Natural killer cell (primary cell): Measurements from ENCODE around the gene TMEM184C. TPM values are rescaled to one million over a fixed set of nuclear protein-coding genes. Genes with fewer than 3 reads are reported as not detected.

ENCODE experiments used
- ATAC-seq, 3 donors: fragments of 150-1000 bp in 2 of 3; fragments of 200-7000 bp in 1 of 3; cut with Tn5 transposase; 1 replicate in 1 of 3; 2 replicates in 2 of 3; pipeline ENCODE4 v1.10.0; 2021; ENCODE audit warnings: mild to moderate bottlenecking in 2 of 3, moderate library complexity in 2 of 3
- DNase-seq, 2 donors: peaks; one replicate each; pipeline versions ENCODE4 v3.0.0 to v3.0.0-alpha.2; 2013 to 2021; ENCODE audit warnings: mixed read lengths in 1 of 2
- H3K27ac ChIP-seq: one replicate; pipeline ENCODE4 v1.5.1; 2013; ENCODE audit warnings: mild to moderate bottlenecking, low read length
- H3K27me3 ChIP-seq: one replicate; pipeline ENCODE4 v1.6.1; 2013; ENCODE audit warnings: low read length; ENCODE audit not compliant: control insufficient read depth, insufficient read depth
- H3K36me3 ChIP-seq: one replicate; pipeline ENCODE4 v1.6.1; 2013; ENCODE audit warnings: low read length; ENCODE audit not compliant: control insufficient read depth, insufficient read depth
- H3K4me1 ChIP-seq: one replicate; pipeline ENCODE4 v1.6.1; 2013; ENCODE audit warnings: low read length; ENCODE audit not compliant: control insufficient read depth, insufficient read depth
- H3K4me3 ChIP-seq: one replicate; pipeline ENCODE4 v1.5.1; 2013; ENCODE audit warnings: low read length
- H3K9me3 ChIP-seq: one replicate; pipeline ENCODE4 v1.6.1; 2013; ENCODE audit warnings: low read length; ENCODE audit not compliant: control insufficient read depth, insufficient read depth
- H3K27ac Mint-ChIP-seq, 2 donors: one replicate each; pipeline ENCODE4 v1.8.0; 2022; ENCODE audit warnings: mild to moderate bottlenecking in 2 of 2, mixed read lengths in 2 of 2, moderate library complexity in 1 of 2
- H3K27me3 Mint-ChIP-seq, 2 donors: one replicate each; pipeline ENCODE4 v1.8.0; 2022; ENCODE audit warnings: low read depth in 2 of 2, mixed read lengths in 2 of 2
- H3K36me3 Mint-ChIP-seq: one replicate; pipeline ENCODE4 v1.8.0; 2022; ENCODE audit warnings: mixed read lengths
- H3K4me1 Mint-ChIP-seq, 2 donors: one replicate each; pipeline ENCODE4 v1.8.0; 2022; ENCODE audit warnings: mixed read lengths in 2 of 2
- H3K4me3 Mint-ChIP-seq: one replicate; pipeline ENCODE4 v1.8.0; 2022; ENCODE audit warnings: mild to moderate bottlenecking, moderate library complexity, mixed read lengths
- H3K9me3 Mint-ChIP-seq, 2 donors: one replicate each; pipeline ENCODE4 v1.8.0; 2022; ENCODE audit warnings: mixed read lengths in 2 of 2
- CTCF ChIP-seq: fragments of 200-600 bp; IDR thresholded peaks from one replicate; pipeline ENCODE4 v1.8.0; 2022; ENCODE audit warnings: antibody characterized with exemption
- WGBS: methylation state at CpG from one replicate; pipeline ENCODE4 v1.1.7; 2013; ENCODE audit warnings: missing lambda C conversion rate; ENCODE audit not compliant: insufficient coverage; 5-methylcytosine and 5-hydroxymethylcytosine counted together
- intact Hi-C: fragments of 100-400 bp; cut with micrococcal nuclease; formaldehyde crosslinking; loops from one replicate; pipeline ENCODE4 v1.14.2; 2022
- total RNA-seq, 4 donors: library from RNA; stranded (reverse); fragments of 120-200 nt in 1 of 4; gene quantifications; one replicate each; pipeline versions ENCODE4 v1.2.3 to v1.2.4, GENCODE V29; 2013 to 2022

Gene TMEM184C
- total RNA-seq, 3 donors from 2014 or later (not counting 1 experiment from before 2014, with no cell fraction given): 14.4 to 15.5 (median 15.1) TPM

- DNase-seq (no peak), ATAC-seq (peak in 1 of 3 donors; percentile 64)
- Histone ChIP-seq H3K36me3 (no peaks in the 10 kb centered on the region), H3K9me3 (no peaks in the 10 kb centered on the region), H3K27ac (no peak overlapping the region), H3K4me1 (no peaks in the 10 kb centered on the region), H3K27me3 (no peaks in the 10 kb centered on the region), H3K4me3 (no peak overlapping the region)
- TF ChIP-seq CTCF: no peak
- H3K27ac Mint-ChIP-seq: no peak overlapping the region
- H3K27me3 Mint-ChIP-seq: peaks cover 0 to 3% of the 10 kb centered on the region in 2 donors
- WGBS: 60% methylated on average over 3 of the region's 3 CpGs
- peaks cover 0 to 2% of the 10 kb centered on the region in 2 donors for H3K9me3 Mint-ChIP-seq
- H3K4me1 Mint-ChIP-seq: peaks cover 5% of the 10 kb centered on the region in 2 donors
- H3K36me3 Mint-ChIP-seq: no peaks in the 10 kb centered on the region
- no peak overlapping the region for H3K4me3 Mint-ChIP-seq
- intact Hi-C loops: no loop called here
Measured at GRCh38 chr4:147576084-147576483, 41.1 kb upstream of the TMEM184C start.

GRCh38 chr4:147578051-147578476 is 39.1 kb upstream of the TMEM184C start:
- Histone ChIP-seq H3K36me3 (no peaks in the 10 kb centered on the region), H3K4me3 (no peak overlapping the region), H3K9me3 (no peaks in the 10 kb centered on the region), H3K27ac (no peak overlapping the region), H3K27me3 (no peaks in the 10 kb centered on the region), H3K4me1 (no peaks in the 10 kb centered on the region)
- peaks cover 5% of the 10 kb centered on the region in 2 donors for H3K4me1 Mint-ChIP-seq
- intact Hi-C loops: no loop called here
- no peak for TF ChIP-seq CTCF
- no peaks in the 10 kb centered on the region for H3K36me3 Mint-ChIP-seq
- no peak overlapping the region for H3K27ac Mint-ChIP-seq
- DNase-seq (no peak), ATAC-seq (no peak)
- peaks cover 0 to 2% of the 10 kb centered on the region in 2 donors for H3K9me3 Mint-ChIP-seq
- H3K4me3 Mint-ChIP-seq: no peak overlapping the region
- H3K27me3 Mint-ChIP-seq: peaks cover 5 to 8% of the 10 kb centered on the region in 2 donors
- WGBS: 77% methylated on average over 4 of the region's 6 CpGs

DNA sequence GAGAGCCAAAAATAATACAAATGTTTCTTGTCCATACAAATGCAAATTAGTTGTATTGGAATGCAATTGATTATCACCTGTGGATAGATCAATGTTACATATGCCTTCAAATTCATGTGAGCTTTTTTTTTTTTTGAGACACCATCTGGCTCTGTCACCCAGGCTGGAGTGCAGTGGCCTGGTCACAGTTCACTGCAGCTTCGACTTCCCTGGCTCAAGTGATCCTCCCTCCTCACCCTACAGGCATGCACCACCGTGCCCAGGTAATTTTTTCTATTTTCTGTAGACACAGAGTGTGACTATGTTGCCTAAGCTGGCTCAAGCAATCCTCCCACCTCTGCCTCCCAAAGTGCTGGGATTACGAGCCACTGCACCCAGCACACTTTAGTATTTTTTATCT is 38.6 kb upstream of the TMEM184C start:
- Histone ChIP-seq H3K27me3 (no peaks in the 10 kb centered on the region), H3K36me3 (no peaks in the 10 kb centered on the region), H3K27ac (no peak overlapping the region), H3K4me1 (no peaks in the 10 kb centered on the region), H3K4me3 (no peak overlapping the region), H3K9me3 (no peaks in the 10 kb centered on the region)
- peaks cover 5% of the 10 kb centered on the region in 2 donors for H3K4me1 Mint-ChIP-seq
- ATAC-seq: no peak
- intact Hi-C loops: no loop called here
- no peak for DNase-seq
- peaks cover 7 to 10% of the 10 kb centered on the region in 2 donors for H3K27me3 Mint-ChIP-seq
- H3K9me3 Mint-ChIP-seq: peaks cover 0 to 2% of the 10 kb centered on the region in 2 donors
- H3K27ac Mint-ChIP-seq: no peak overlapping the region
- WGBS: 76% methylated on average over 2 of the region's 3 CpGs
- no peaks in the 10 kb centered on the region for H3K36me3 Mint-ChIP-seq
- no peak for TF ChIP-seq CTCF
- no peak overlapping the region for H3K4me3 Mint-ChIP-seq

- H3K36me3 Mint-ChIP-seq: no peaks in the 10 kb centered on the region
- no peaks in the 10 kb centered on the region for H3K36me3 ChIP-seq
- no peaks in the 10 kb centered on the region for H3K4me1 ChIP-seq
- peaks cover 0 to 2% of the 10 kb centered on the region in 2 donors for H3K9me3 Mint-ChIP-seq
- peaks cover 5% of the 10 kb centered on the region in 2 donors for H3K4me1 Mint-ChIP-seq
- peaks cover 7 to 11% of the 10 kb centered on the region in 2 donors for H3K27me3 Mint-ChIP-seq
- no peak overlapping the region for H3K27ac ChIP-seq
- no peaks in the 10 kb centered on the region for H3K27me3 ChIP-seq
- no peak overlapping the region for H3K27ac Mint-ChIP-seq
- no peak for DNase-seq
- no peak overlapping the region for H3K4me3 ChIP-seq
- intact Hi-C loops: no loop called here
- ATAC-seq: no peak
- no peak for TF ChIP-seq CTCF
- no peaks in the 10 kb centered on the region for H3K9me3 ChIP-seq
- whole genome bisulfite sequencing: 29% methylated on average over 1 of the region's 1 CpG
- H3K4me3 Mint-ChIP-seq: no peak overlapping the region
Measured at GRCh38 chr4:147580396-147580795, 36.8 kb upstream of the TMEM184C start.
